B cell (primary cell): ENCODE measurements around the gene TMEM132E. TPM values are rescaled to one million over a fixed set of nuclear protein-coding genes. Genes with fewer than 3 reads are reported as not detected.

ENCODE experiments used
- ATAC-seq: fragments of 200-7000 bp; cut with Tn5 transposase; one replicate; pipeline ENCODE4 v1.10.0; 2021; ENCODE audit warnings: low read depth, mild to moderate bottlenecking, moderate number of reproducible peaks, moderate library complexity
- CTCF ChIA-PET: fragments of 350-600 bp; sonication (Branson Sonifier 250); formaldehyde crosslinking; loops from one replicate; lab custom pipeline; 2021; ENCODE audit warnings: antibody characterized with exemption, inconsistent platforms; lab: Charles Lee
- POLR2A ChIA-PET: fragments of 350-600 bp; sonication (Branson Sonifier 250); formaldehyde crosslinking; loops from one replicate; lab custom pipeline; 2021; ENCODE audit warnings: antibody characterized with exemption; lab: Charles Lee
- DNase-seq: peaks from one replicate; pipeline ENCODE4 v3.0.0; 2013
- H2AFZ ChIP-seq: 2 replicates; pipeline ENCODE4 v1.6.1; 2012; ENCODE audit warnings: mild to moderate bottlenecking, low read depth, low read length; ENCODE audit not compliant: insufficient read depth, poor library complexity, severe bottlenecking
- H3K27ac ChIP-seq, 2 donors: 1 replicate in 1 of 2; 2 replicates in 1 of 2; pipeline ENCODE4 v1.5.1; 2012 to 2013; ENCODE audit warnings: low read length in 2 of 2, mild to moderate bottlenecking in 2 of 2, moderate library complexity in 1 of 2
- H3K27me3 ChIP-seq, 4 experiments: fragments of 200-600 bp in 1 of 4; sonication (generic) in 1 of 4; replicated peaks in 1 of 4; 1 replicate in 2 of 4; 2 replicates in 2 of 4; pipeline versions ENCODE4 v1.6.1 to v1.7.0; 2013 to 2016; ENCODE audit warnings: low read length in 3 of 4, mild to moderate bottlenecking in 2 of 4, mixed read lengths in 1 of 4, moderate library complexity in 1 of 4; ENCODE audit not compliant: insufficient read depth in 4 of 4, control insufficient read depth in 3 of 4; ENCODE audit errors: control extremely low read depth in 1 of 4
- H3K36me3 ChIP-seq, 2 experiments: replicated peaks in 1 of 2; 1 replicate in 1 of 2; 2 replicates in 1 of 2; pipeline versions ENCODE4 v1.6.1 to v1.7.1; 2013; ENCODE audit warnings: low read length in 1 of 2; ENCODE audit not compliant: insufficient read depth in 2 of 2, control insufficient read depth in 1 of 2; ENCODE audit errors: control extremely low read depth in 1 of 2, extremely low read depth in 1 of 2
- H3K4me1 ChIP-seq, 2 donors: fragments of 200-600 bp in 1 of 2; sonication (generic) in 1 of 2; 1 replicate in 1 of 2; 2 replicates in 1 of 2; pipeline versions ENCODE4 v1.5.1 to v1.6.1; 2013 to 2017; ENCODE audit warnings: low read length in 2 of 2; ENCODE audit not compliant: control insufficient read depth in 2 of 2, insufficient read depth in 2 of 2
- H3K4me2 ChIP-seq: replicated peaks from 2 replicates; pipeline ENCODE3; 2012; ENCODE audit warnings: mild to moderate bottlenecking, low read depth, low read length; ENCODE audit not compliant: poor library complexity, severe bottlenecking
- H3K4me3 ChIP-seq, 5 experiments: fragments of 200-600 bp in 1 of 5; sonication (generic) in 1 of 5; 1 replicate in 3 of 5; 2 replicates in 2 of 5; pipeline versions ENCODE4 v1.5.1 to v1.7.0; 2011 to 2016; ENCODE audit warnings: low read length in 4 of 5, mild to moderate bottlenecking in 4 of 5, low read depth in 2 of 5, control low read depth in 1 of 5, moderate library complexity in 1 of 5; ENCODE audit not compliant: insufficient read depth in 1 of 5; ENCODE audit errors: control extremely low read depth in 1 of 5, extremely low read depth in 1 of 5
- H3K79me2 ChIP-seq: fragments of 200-600 bp; sonication (generic); one replicate; pipeline ENCODE4 v1.6.0; 2016; ENCODE audit warnings: low read length; ENCODE audit not compliant: control insufficient read depth, insufficient read depth
- H3K9ac ChIP-seq: fragments of 200-600 bp; sonication (generic); 2 replicates; pipeline ENCODE4 v1.6.1; 2017; ENCODE audit warnings: mild to moderate bottlenecking, low read length, moderate library complexity
- H3K9me3 ChIP-seq, 3 donors: one replicate each; pipeline versions ENCODE4 v1.6.1 to v1.7.1; 2013; ENCODE audit warnings: low read length in 2 of 3; ENCODE audit not compliant: control insufficient read depth in 2 of 3, insufficient read depth in 1 of 3; ENCODE audit errors: control extremely low read depth in 1 of 3
- H4K20me1 ChIP-seq: 2 replicates; pipeline ENCODE4 v1.6.0; 2012; ENCODE audit warnings: mild to moderate bottlenecking, low read length; ENCODE audit not compliant: insufficient read depth, control insufficient read depth, poor library complexity, severe bottlenecking
- H3K27ac Mint-ChIP-seq: one replicate; pipeline ENCODE4 v1.8.0; 2021; ENCODE audit warnings: mixed read lengths
- H3K27me3 Mint-ChIP-seq: one replicate; pipeline ENCODE4 v1.8.0; 2021; ENCODE audit warnings: mixed read lengths
- H3K4me1 Mint-ChIP-seq: one replicate; pipeline ENCODE4 v1.8.0; 2021; ENCODE audit warnings: mixed read lengths
- H3K4me3 Mint-ChIP-seq: one replicate; pipeline ENCODE4 v1.8.0; 2021; ENCODE audit warnings: mixed read lengths
- H3K9me3 Mint-ChIP-seq: one replicate; pipeline ENCODE4 v1.8.0; 2022; ENCODE audit warnings: mixed read lengths; ENCODE audit not compliant: insufficient read depth
- CTCF ChIP-seq: fragments of 200-600 bp; IDR thresholded peaks from one replicate; pipeline ENCODE4 v1.8.0; 2022; ENCODE audit warnings: antibody characterized with exemption, mild to moderate bottlenecking
- EZH2 ChIP-seq: IDR thresholded peaks from 2 replicates; pipeline ENCODE4 v1.6.1; 2012; ENCODE audit warnings: borderline replicate concordance, low read depth, mild to moderate bottlenecking, moderate library complexity, low read length; ENCODE audit not compliant: insufficient read depth, poor library complexity, severe bottlenecking
- WGBS: methylation state at CpG from one replicate; pipeline ENCODE4 v1.1.5; 2013; ENCODE audit warnings: missing lambda C conversion rate; ENCODE audit not compliant: insufficient coverage; 5-methylcytosine and 5-hydroxymethylcytosine counted together
- intact Hi-C: fragments of 100-400 bp; cut with micrococcal nuclease; formaldehyde crosslinking; loops from one replicate; pipeline ENCODE4 v1.10.0; 2022
- polyA plus RNA-seq: library from polyadenylated mRNA; depleted of rRNA; stranded (reverse); fragments of >200 nt; gene quantifications from 2 replicates; pipeline ENCODE4 v1.2.3, GENCODE V29; 2012
- total RNA-seq, 2 donors: library from RNA; stranded (reverse); fragments of 120-200 nt in 1 of 2; gene quantifications; 1 replicate in 1 of 2; 2 replicates in 1 of 2; pipeline versions ENCODE4 v1.2.3 to v1.2.4, GENCODE V29; 2013 to 2022

TMEM132E gene
- total and polyA plus RNA-seq, 2 donors (not counting 1 experiment from before 2014, with no cell fraction given), result not detected

- ATAC-seq, result no peak
Observed at GRCh38 chr17:34530918-34531317, 48.5 kb upstream of the TMEM132E start.

More at GRCh38 chr17:34530918-34531317, 48.5 kb upstream of the TMEM132E start:
- Mint-ChIP-seq H3K27me3 (peaks cover 45% of the 10 kb centered on the region), H3K4me3 (no peak overlapping the region), H3K4me1 (no peaks in the 10 kb centered on the region), H3K9me3 (no peaks in the 10 kb centered on the region), H3K27ac (no peak overlapping the region)
- no peaks in the 10 kb centered on the region for H3K36me3 ChIP-seq
- no peak overlapping the region for H3K9ac ChIP-seq
- no peaks in the 10 kb centered on the region for H3K4me1 ChIP-seq
- WGBS, result 50% methylated on average over 3 of the region's 3 CpGs
- no peak overlapping the region for H2AFZ ChIP-seq
- intact Hi-C loops, result no loop called here
- no peak overlapping the region for H3K27ac ChIP-seq
- TF ChIP-seq EZH2 (no peak), CTCF (no peak)
- no peaks in the 10 kb centered on the region for H4K20me1 ChIP-seq
- CTCF ChIA-PET, result no interaction called here
- POLR2A ChIA-PET, result no interaction called here
- no peaks in the 10 kb centered on the region for H3K9me3 ChIP-seq
- H3K27me3 ChIP-seq, result peaks cover 0 to 16% (median 3%) of the 10 kb centered on the region in 4 experiments
- no peak for DNase-seq
- no peak overlapping the region for H3K4me3 ChIP-seq
- H3K4me2 ChIP-seq, result no peak overlapping the region
- no peaks in the 10 kb centered on the region for H3K79me2 ChIP-seq
